HPDE6-E6E7 (cell line): ENCODE results near the gene PINLYP.

ENCODE experiments used
- DNase-seq: peaks from one replicate; pipeline ENCODE4 v3.0.0; 2011; ENCODE audit warnings: missing footprints; ENCODE audit errors: extremely low spot score

The PINLYP gene

GRCh38 chr19:43548706-43549105 lies 26.9 kb upstream of the PINLYP start:
- DNase-seq, result no peak

- no peak for DNase-seq
Observed at GRCh38 chr19:43551399-43552197, 24.0 kb upstream of the PINLYP start.

GRCh38 chr19:43552198-43552450 lies 23.5 kb upstream of the PINLYP start:
- DNase-seq, result no peak

GRCh38 chr19:43552616-43553015 lies 23.0 kb upstream of the PINLYP start:
- DNase-seq, result no peak

- DNase-seq, result no peak
Observed at GRCh38 chr19:43553656-43554055, 21.9 kb upstream of the PINLYP start.

- DNase-seq, result no peak
Observed at GRCh38 chr19:43554317-43554895, 21.2 kb upstream of the PINLYP start.

- peak; percentile 50 for DNase-seq
Observed at GRCh38 chr19:43555185-43555770, 20.3 kb upstream of the PINLYP start.

GRCh38 chr19:43560687-43561086 lies 14.9 kb upstream of the PINLYP start:
- no peak for DNase-seq

GRCh38 chr19:43561139-43561970 lies 14.2 kb upstream of the PINLYP start:
- DNase-seq, result no peak

GRCh38 chr19:43562226-43562697 lies 13.3 kb upstream of the PINLYP start:
- DNase-seq, result no peak

- no peak for DNase-seq
Observed at GRCh38 chr19:43562698-43563241, 12.8 kb upstream of the PINLYP start.

GRCh38 chr19:43563816-43564457 lies 11.7 kb upstream of the PINLYP start:
- DNase-seq, result no peak

- no peak for DNase-seq
Observed at GRCh38 chr19:43564800-43565199, 10.8 kb upstream of the PINLYP start.

GRCh38 chr19:43569657-43570056 lies 5.9 kb upstream of the PINLYP start:
- no peak for DNase-seq

- no peak for DNase-seq
Observed at GRCh38 chr19:43570174-43570791, 5.3 kb upstream of the PINLYP start.

- DNase-seq, result no peak
Observed at GRCh38 chr19:43572171-43572588, 3.4 kb upstream of the PINLYP start.

- DNase-seq, result no peak
Observed at GRCh38 chr19:43574424-43575155, 1.0 kb upstream of the PINLYP start.

GRCh38 chr19:43575955-43576878 lies 616 bp downstream of the PINLYP start:
- no peak for DNase-seq

GRCh38 chr19:43578787-43579186 lies 3.2 kb downstream of the PINLYP start:
- DNase-seq, result no peak
